Thymus (tissue), 11 donors: ENCODE measurements around the gene RMI2. TPM values are rescaled to one million over a fixed set of nuclear protein-coding genes. Genes with fewer than 3 reads are reported as not detected.
A peak's percentile ranks its signal among the peaks of the same experiment; 100 is the strongest.

ENCODE experiments used
- DNase-seq, 9 donors: peaks; one replicate each; pipeline ENCODE4 v3.0.0-alpha.2; 2013; ENCODE audit warnings: low spot score in 9 of 9, low read depth in 6 of 9, missing footprints in 1 of 9
- H3K27ac ChIP-seq, 2 donors: one replicate each; pipeline ENCODE4 v1.5.1; 2013; ENCODE audit warnings: control low read depth in 1 of 2, low read depth in 1 of 2, low read length in 1 of 2, mild to moderate bottlenecking in 1 of 2, moderate library complexity in 1 of 2
- H3K27me3 ChIP-seq, 2 donors: one replicate each; pipeline ENCODE4 v1.5.1; 2013; ENCODE audit warnings: low read length in 1 of 2; ENCODE audit not compliant: control insufficient read depth in 2 of 2, insufficient read depth in 1 of 2
- H3K36me3 ChIP-seq, 2 donors: one replicate each; pipeline ENCODE4 v1.5.1; 2013; ENCODE audit warnings: low read length in 1 of 2, mild to moderate bottlenecking in 1 of 2, moderate library complexity in 1 of 2; ENCODE audit not compliant: control insufficient read depth in 2 of 2, insufficient read depth in 2 of 2
- H3K4me1 ChIP-seq, 2 donors: one replicate each; pipeline ENCODE4 v1.5.1; 2013; ENCODE audit warnings: low read length in 2 of 2; ENCODE audit not compliant: control insufficient read depth in 2 of 2, insufficient read depth in 2 of 2
- H3K4me3 ChIP-seq, 2 donors: one replicate each; pipeline ENCODE4 v1.5.1; 2013; ENCODE audit warnings: low read length in 2 of 2, control low read depth in 1 of 2, mild to moderate bottlenecking in 1 of 2
- H3K9me3 ChIP-seq, 2 donors: one replicate each; pipeline ENCODE4 v1.5.1; 2013; ENCODE audit warnings: low read length in 1 of 2, mild to moderate bottlenecking in 1 of 2; ENCODE audit not compliant: control insufficient read depth in 2 of 2, insufficient read depth in 1 of 2
- WGBS: extraction: QIAGEN DNeasy Blood & Tissue Kit; methylation state at CpG from one replicate; pipeline ENCODE4 v1.1.7; 2013; 5-methylcytosine and 5-hydroxymethylcytosine counted together
- polyA plus RNA-seq: library from polyadenylated mRNA; stranded (reverse); fragments of 200-250 nt; gene quantifications from one replicate; pipeline ENCODE4 v1.2.3, GENCODE V29; 2013
- total RNA-seq: library from RNA; stranded (reverse); fragments of 120-200 nt; gene quantifications from one replicate; pipeline ENCODE4 v1.2.4, GENCODE V29; 2013
- donor health status: healthy.

The RMI2 gene
- total and polyA plus RNA-seq, 2 donors: 15.6 to 29.2 TPM

- no peaks in the 10 kb centered on the region for H3K9me3 ChIP-seq
- DNase-seq: no peak
- peaks cover 14 to 17% of the 10 kb centered on the region in 2 donors for H3K4me1 ChIP-seq
- WGBS: 68% methylated on average over 9 of the region's 9 CpGs
- no peak overlapping the region for H3K4me3 ChIP-seq
- no peak overlapping the region for H3K27ac ChIP-seq
- no peaks in the 10 kb centered on the region for H3K36me3 ChIP-seq
- H3K27me3 ChIP-seq: no peaks in the 10 kb centered on the region
Observed at GRCh38 chr16:11333010-11333409, 12.2 kb upstream of the RMI2 start.

- no peak overlapping the region for H3K27ac ChIP-seq
- 95% methylated on average over 8 of the region's 8 CpGs for WGBS
- no peaks in the 10 kb centered on the region for H3K36me3 ChIP-seq
- no peak overlapping the region for H3K4me3 ChIP-seq
- peaks cover 8 to 10% of the 10 kb centered on the region in 2 donors for H3K4me1 ChIP-seq
- no peak for DNase-seq
- H3K27me3 ChIP-seq: no peaks in the 10 kb centered on the region
- H3K9me3 ChIP-seq: no peaks in the 10 kb centered on the region
Observed at GRCh38 chr16:11333702-11334101, 11.6 kb upstream of the RMI2 start.

GRCh38 chr16:11334831-11335404 lies 10.3 kb upstream of the RMI2 start:
- Histone ChIP-seq H3K27ac (no peak overlapping the region), H3K9me3 (no peaks in the 10 kb centered on the region), H3K36me3 (no peaks in the 10 kb centered on the region), H3K4me3 (no peak overlapping the region), H3K4me1 (peaks cover 0 to 3% of the 10 kb centered on the region in 2 donors), H3K27me3 (no peaks in the 10 kb centered on the region)
- DNase-seq: no peak
- WGBS: 96% methylated on average over 6 of the region's 6 CpGs

GRCh38 chr16:11339075-11339474 lies 6.2 kb upstream of the RMI2 start:
- no peaks in the 10 kb centered on the region for H3K27me3 ChIP-seq
- DNase-seq: no peak
- 93% methylated on average over 3 of the region's 3 CpGs for WGBS

GRCh38 chr16:11340710-11341109 lies 4.5 kb upstream of the RMI2 start:
- H3K4me1 ChIP-seq: peaks cover 4 to 27% of the 10 kb centered on the region in 2 donors
- no peak overlapping the region for H3K27ac ChIP-seq
- no peak overlapping the region for H3K4me3 ChIP-seq
- no peaks in the 10 kb centered on the region for H3K27me3 ChIP-seq
- no peaks in the 10 kb centered on the region for H3K9me3 ChIP-seq
- WGBS: 78% methylated on average over 4 of the region's 4 CpGs
- H3K36me3 ChIP-seq: no peaks in the 10 kb centered on the region
- DNase-seq: no peak

More at GRCh38 chr16:11339075-11339474, 6.2 kb upstream of the RMI2 start:
- Histone ChIP-seq H3K36me3 (no peaks in the 10 kb centered on the region), H3K9me3 (no peaks in the 10 kb centered on the region), H3K4me3 (no peak overlapping the region), H3K27ac (no peak overlapping the region), H3K4me1 (peaks cover 3 to 19% of the 10 kb centered on the region in 2 donors)

GRCh38 chr16:11341371-11341770 lies 3.9 kb upstream of the RMI2 start:
- Histone ChIP-seq H3K4me1 (peaks cover 8 to 33% of the 10 kb centered on the region in 2 donors), H3K27me3 (no peaks in the 10 kb centered on the region), H3K27ac (no peak overlapping the region), H3K9me3 (no peaks in the 10 kb centered on the region), H3K36me3 (no peaks in the 10 kb centered on the region), H3K4me3 (no peak overlapping the region)
- WGBS: 96% methylated on average over 9 of the region's 9 CpGs
- DNase-seq: no peak

GRCh38 chr16:11342021-11342855 lies 3.0 kb upstream of the RMI2 start:
- H3K27ac ChIP-seq: peak overlapping the region; percentile 20 to 55
- no peaks in the 10 kb centered on the region for H3K9me3 ChIP-seq
- H3K4me1 ChIP-seq: peaks cover 13 to 41% of the 10 kb centered on the region in 2 donors
- H3K36me3 ChIP-seq: no peaks in the 10 kb centered on the region
- 79% methylated on average over 5 of the region's 5 CpGs for WGBS
- peak in 1 of 9 donors; percentile 40 for DNase-seq
- H3K4me3 ChIP-seq: no peak overlapping the region
- no peaks in the 10 kb centered on the region for H3K27me3 ChIP-seq

GRCh38 chr16:11346700-11347319 lies 1.6 kb downstream of the RMI2 start:
- H3K27ac ChIP-seq: no peak overlapping the region
- H3K9me3 ChIP-seq: no peaks in the 10 kb centered on the region
- 91% methylated on average over 9 of the region's 9 CpGs for WGBS
- DNase-seq: no peak
- H3K27me3 ChIP-seq: no peaks in the 10 kb centered on the region
- peaks cover 4 to 8% of the 10 kb centered on the region in 2 donors for H3K36me3 ChIP-seq
- no peak overlapping the region for H3K4me3 ChIP-seq
- peaks cover 16 to 69% of the 10 kb centered on the region in 2 donors for H3K4me1 ChIP-seq

- Histone ChIP-seq H3K9me3 (peaks cover 0 to under 1% of the 10 kb centered on the region in 2 donors), H3K4me1 (peaks cover 16 to 59% of the 10 kb centered on the region in 2 donors), H3K36me3 (peaks cover 4 to 9% of the 10 kb centered on the region in 2 donors), H3K27me3 (no peaks in the 10 kb centered on the region), H3K4me3 (no peak overlapping the region), H3K27ac (no peak overlapping the region)
- 97% methylated on average over 7 of the region's 7 CpGs for WGBS
- DNase-seq: no peak
Observed at GRCh38 chr16:11347831-11348230, 2.6 kb downstream of the RMI2 start.
